ENCODE results near the gene TBCK.
A peak's percentile ranks its signal among the peaks of the same experiment; 100 is the strongest.
"Not testable (repeated sequence)": the region's sequence is repeated elsewhere in the genome, so short reads cannot be mapped to it uniquely, and the experiment has no call there.

Gene TBCK
- total RNA-seq: 46.2 to 51.1 reads per million in 2 donors

DNA sequence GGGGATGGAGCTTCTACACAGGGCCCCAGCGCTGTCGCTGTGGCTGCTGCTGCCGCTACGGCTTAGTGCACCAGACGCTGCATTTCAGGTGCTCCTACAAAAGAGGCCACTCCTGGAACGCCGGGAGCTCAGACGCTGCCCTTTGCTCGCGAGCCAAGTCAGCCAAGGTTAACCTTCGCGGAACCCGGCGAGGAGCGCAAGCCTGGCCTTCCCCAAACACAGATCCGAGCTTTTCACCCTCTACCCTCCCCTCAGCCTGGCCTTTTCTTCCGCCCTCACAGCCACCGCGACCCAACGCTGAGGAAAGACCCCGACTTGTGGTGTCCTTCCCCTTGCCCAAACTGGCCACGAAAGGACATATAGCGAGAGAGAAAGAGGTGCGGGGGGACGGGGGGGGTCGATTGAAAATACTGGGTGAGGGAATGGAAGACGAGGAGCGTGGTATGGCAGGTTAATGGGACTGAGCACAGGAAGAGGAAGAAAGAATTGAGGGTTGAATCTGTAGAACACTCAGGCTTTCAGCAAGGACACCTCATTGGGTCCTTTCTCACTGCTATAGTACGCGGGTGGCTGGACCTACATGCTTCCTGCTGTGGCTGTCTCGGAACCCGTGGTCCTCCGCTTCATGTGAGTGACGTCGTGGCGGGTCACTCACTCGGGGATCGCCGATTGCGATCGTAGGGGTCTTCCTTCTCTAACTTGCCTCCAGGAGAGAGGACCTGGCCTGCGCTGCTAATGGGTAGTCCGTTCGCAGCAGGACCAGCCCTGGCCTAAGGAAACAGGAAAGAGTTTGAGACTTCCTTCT is at the start of gene TBCK, which contains the start of gene AIMP1:
Gene TBCK (minus strand): TSS at position 242 of the 805 bp plus-strand sequence. CDS start 7,249 bp downstream, outside the sequence.
Gene AIMP1 (plus strand): TSS at position 583 of the 805 bp plus-strand sequence. CDS start 8,460 bp downstream, outside the sequence.
- peak; percentile 59 for DNase-seq

DNA sequence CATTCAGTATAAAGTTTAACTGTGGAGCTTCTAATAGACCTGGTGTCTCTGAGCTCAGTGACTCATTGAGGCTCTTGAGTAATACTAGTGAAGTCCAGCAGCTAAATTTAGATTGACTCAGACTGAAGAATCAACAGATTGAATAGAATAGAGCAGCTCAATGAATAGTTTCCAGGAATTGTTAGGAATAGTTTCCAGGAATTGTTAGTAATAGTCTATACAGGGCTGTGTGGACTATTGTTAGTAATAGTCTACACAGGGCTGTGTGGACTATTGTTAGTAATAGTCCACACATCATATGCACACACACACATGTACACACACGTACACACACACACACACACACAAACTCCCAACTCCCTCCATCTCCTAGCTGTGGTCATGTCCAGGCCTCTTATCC is 49.6 kb upstream of the TBCK start:
- DNase-seq: no peak

DNA sequence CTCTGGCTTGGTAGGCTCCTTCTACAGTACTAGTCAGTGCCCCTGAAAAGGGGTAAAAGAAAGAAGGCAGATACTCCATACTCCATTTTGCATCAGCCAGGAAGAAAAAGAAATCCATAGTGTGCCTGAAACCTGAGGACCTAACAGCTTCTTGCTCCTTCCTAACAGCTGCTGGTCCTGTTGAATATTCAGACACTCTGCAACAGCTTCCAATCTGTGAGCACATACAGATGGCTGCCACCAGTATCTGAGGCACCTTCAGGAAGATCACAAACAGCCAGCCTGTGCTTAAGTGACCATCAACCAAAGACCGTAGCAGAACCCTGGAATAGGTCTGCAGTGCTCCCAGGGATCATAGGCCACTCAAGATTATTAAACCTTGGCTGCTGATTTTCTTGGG is 48.3 kb upstream of the TBCK start:
- no peak for DNase-seq

DNA sequence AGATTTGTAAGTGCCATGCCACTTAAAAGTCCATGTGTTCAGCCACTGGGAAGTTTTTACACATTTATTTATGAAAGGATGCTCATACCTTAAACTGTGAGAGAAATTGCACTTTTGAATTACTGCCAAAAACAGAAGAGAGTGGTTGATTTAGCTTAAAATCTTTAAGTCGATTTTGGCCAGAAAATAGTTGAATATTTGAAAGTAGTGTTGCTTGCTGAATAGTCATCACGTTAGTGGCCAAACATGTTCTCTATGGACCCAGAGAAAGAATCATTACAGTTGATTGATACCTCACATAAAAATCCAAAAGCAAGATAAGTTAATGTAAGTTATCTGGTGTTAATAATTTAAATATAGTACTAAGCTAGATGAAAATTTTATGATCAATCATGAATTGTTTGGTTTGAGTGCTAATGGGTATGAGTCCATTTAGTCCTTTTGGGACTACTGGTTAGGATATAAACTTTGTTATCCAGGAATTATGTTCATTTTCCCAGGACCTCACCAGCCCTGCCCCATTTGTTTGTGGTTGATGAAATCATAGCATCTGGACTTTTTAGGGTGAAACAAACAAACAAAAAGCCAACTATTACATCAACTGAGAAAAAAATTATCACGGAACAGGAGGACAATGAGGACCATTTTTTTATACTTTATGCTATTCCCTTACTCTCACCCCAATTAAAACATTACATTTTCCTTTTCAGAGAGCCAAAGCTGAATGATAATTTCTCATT is 46.2 kb upstream of the TBCK start:
- DNase-seq: no peak

DNA sequence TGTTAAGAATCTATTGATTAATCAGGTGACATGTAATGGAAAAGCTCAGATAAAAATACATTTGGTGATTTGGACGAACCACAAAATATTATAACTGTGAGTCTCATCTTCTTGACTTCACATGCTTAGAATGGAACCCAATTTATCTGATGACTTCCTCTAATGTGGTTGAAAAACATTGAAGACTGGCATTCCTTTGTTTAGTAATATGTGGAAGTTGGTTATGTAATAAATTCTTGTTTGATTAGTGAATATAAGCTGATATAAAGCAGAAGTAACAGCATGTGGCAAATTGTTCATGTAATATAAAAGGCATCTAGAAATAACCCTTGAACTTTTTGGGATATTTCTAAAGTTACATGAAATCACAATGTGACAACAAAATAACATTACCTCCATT is 42.9 kb upstream of the TBCK start:
- no peak for DNase-seq

DNA sequence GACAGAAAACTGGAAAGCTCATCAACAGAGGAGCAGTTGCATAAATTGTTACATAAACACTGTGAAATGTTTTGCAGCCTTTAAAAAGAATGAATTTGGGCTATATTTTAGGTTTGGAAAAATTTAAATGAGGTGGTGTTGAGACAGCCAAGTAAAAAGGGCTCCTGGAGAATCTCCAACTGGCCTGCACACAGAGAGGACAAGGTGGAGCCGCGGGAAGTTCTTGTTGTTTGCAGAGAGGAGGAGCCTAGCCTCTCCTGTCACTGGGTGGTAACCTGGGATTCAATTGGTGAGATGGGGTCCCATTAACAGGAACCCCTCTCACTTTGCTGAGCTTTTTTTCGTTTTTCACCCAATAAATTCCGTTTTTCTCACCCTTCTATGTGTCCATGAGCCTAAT is 39.2 kb upstream of the TBCK start:
- DNase-seq: no peak

DNA sequence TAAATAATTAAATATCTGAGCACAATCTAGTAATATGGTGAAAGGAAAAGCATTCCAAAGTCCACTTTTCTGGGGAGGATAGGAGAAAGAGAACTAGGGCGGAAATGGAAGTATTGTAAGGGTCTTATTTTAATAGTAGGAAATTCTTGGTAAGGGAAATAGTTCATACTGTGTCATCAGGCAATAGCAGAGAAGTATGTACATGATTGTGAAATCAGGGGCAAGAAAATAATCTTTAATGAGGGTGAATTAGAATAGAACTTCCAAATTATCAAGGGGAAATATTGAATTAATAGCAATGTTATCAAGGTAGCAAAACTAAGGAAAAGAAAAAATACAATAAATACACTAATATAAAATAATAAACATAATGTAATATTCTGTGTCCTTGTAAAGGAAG is 37.8 kb upstream of the TBCK start:
- DNase-seq: no peak

DNA sequence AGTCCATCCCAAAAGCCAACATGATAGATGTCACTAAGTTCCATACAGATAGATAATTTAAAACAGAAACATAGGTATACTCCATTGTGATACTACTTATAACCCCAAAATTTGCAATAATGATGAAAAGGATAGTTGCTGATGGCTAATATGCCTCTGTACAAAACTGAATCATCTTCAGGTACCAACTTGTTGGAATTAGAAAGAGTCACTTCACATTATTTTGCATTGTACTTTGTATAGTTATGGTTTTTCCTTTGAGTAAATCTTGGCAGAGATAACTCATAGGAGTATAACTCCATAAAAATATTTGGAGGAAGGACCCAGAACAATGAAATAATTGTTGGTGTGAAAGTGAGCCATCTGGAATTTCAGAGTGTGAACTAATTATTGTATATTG is 35.0 kb upstream of the TBCK start:
- DNase-seq: no peak

DNA sequence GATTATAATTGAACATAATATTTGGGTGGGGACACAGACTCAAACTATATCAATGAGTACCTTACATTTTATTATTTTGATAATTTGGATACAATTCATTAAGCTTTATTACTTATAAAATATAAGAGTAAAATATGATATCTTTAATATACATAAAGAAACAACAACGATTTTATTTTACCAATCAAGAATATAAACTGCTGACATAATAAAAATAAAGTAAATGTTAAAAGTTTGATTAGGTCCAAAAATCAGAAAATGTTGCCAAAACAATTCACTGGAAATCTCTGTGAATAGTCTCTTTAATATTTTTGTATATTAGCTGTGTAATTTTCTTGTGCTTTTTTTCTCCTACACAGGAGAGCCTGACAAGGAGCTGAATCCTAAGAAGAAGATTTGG is 31.2 kb upstream of the TBCK start:
- DNase-seq: no peak

DNA sequence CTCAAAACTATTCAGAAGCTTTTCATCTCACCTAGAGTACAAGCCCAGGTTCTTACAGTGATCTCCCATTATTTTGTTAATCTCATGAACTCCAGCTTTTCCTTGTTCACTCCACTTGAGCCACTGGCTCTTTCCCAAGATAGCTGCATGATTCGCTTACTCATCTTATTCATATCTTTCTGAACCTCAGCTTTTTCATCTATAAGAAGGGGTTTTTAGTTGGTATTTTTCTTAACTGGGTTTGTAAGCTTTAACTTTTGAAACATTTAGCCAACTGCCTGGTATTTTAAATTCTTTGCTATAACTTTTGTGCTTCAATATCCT is 28.6 kb upstream of the TBCK start:
- DNase-seq: no peak

DNA sequence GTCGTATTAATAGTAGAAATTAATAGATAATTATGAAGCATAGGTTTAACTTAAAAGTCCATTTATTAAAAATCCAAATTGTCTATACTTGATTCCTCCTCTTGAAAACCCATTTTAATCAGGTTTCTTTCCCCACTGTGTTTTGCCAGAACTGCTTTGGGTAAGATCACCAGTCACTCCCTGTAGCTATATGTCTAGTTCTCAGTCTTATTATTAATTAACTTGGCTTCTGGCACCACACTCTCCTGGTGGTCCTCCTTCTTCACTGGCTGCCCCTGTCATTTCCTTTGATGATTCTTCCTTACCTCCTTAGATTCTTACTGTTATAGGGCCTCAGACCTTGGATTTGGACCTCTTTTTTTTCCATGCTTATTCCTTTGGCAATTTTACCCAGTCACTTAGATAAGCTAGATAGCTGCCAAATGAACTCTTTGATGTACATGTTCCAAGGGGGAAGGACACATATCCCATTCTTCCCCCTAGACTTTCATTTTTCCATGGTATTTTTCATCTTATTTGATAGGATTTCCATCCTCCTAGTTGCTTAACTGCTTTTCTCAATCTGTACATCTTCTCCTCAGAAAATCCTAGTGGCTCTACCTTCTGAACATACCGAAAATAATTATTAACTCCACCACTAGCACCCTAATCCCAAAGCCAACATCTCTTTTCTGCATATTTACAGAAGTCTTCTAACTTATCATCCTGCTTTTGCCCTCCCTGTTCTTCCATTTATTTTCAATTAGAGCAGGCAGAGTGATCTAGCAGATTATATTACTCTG is 28.0 kb upstream of the TBCK start:
- no peak for DNase-seq

DNA sequence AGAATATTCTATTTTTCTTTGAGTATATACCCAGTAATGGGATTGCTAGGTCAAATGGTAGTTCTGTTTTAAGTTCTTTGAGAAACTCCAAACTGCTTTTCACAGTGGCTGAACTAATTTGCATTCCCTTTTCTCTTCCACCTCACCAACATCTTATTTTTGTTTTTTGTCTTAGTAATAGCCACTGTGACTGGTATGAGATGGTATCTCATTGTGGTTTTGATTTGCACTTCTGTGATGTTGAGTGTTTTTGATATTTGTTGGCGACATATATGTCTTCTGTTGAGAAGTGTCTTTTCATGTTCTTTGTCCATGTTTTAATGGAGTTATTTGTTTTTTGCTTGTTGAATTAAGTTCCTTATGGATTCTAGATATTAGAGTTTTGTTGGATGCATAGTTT is 24.8 kb upstream of the TBCK start:
- no peak for DNase-seq

DNA sequence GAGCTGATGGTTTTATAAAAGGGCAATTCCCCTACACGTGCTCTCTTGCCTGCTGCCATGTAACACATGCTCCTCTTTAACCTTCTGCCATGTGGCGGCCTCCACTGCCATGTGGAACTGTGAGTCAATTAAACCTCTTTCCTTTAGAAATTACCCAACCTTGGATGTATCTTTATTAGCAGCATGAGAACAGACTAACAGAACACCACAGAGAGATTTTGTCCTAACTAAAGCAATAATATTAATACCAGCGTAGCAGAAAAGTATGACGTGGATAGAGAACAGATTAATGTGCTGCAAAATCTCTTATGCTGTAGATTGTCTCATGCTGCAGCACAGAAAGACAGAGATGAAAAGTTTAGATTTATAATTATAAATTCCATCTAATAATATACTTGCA is 23.4 kb upstream of the TBCK start:
- DNase-seq: no peak

DNA sequence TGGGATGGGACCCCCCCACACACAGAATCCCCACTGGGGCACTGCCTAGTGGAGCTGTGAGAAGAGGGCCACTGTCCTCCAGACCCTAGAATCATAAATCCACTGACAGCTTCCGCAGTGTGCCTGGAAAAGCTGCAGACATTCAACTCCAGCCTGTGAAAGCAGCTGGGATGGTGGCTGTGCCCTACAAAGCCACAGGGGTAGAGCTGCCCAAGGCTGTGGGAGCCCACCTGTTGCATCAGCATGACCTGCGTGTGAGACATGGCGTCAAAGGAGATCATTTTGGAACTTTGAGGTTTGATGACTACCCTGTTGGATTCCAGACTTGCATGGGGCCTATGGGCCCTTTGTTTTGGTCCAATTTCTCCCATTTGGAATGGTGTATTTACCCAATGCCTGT is 22.7 kb upstream of the TBCK start:
- no peak for DNase-seq

DNA sequence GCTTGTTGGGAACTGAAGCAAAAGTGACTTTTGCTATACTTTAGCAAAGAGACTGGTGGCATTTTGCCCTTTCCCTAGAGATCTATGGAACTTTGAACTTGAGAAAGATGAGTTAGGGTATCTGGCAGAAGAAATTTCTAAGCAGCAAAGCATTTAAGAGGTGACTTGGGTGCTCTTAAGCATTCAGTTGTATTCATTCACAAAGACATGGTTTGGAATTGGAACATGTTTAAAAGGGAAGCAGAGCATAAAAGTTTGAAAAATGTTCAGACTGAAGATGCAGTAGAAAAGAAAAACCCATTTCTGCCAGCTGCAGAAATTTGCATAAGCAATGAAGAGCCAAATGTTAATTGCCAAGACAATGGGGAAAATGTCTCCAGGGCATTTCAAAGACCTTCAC is 21.9 kb upstream of the TBCK start:
- no peak for DNase-seq

DNA sequence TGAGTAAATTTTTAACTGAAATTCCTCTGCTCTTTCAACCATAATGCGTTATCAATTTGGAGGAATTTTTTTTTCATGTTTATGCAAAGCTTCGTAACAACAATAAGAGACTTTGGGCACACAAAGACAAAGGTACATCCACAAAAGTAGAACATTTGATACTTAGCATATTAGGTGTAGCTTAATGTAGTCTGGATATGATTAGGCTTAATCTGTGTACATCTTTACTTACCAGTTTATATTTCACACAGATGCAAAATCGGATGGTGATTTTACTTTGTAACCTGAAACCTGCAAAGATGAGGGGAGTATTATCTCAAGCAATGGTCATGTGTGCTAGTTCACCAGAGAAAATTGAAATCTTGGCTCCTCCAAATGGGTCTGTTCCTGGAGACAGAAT is 20.6 kb upstream of the TBCK start:
- DNase-seq: no peak

DNA sequence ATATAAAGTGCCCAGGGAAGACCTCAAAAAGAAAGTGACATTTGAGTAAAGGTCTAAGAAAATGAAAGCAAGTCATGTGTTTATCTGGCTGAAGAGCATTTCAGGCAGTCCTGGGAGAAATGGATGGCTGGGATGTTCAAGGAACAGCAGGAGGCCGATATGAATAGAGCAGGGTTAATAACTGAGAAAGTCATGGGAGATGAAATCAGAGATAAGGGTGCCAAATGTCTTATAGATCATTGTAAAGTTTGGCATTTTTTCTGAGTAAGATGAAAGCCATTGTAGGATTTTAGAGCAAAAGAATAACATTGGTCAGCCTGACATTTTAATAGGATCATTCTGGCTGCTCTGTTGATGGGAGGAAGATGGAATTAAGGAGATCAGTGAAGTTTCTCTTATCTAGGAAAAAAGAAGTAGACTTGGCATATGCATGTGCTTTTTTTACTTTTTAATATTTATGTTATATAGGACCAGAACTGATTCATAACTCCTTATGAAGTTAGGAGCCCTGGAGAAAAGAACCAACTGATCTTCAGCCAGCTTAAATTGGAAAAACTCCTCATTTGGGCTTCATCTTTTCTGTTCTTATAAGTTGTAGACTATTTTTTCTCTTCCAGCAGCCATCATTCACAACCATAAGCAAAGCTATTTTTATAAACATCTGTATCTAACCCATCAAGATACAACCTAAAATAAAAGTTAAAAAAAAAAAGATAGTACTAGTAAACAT is 18.9 kb upstream of the TBCK start:
- no peak for DNase-seq

DNA sequence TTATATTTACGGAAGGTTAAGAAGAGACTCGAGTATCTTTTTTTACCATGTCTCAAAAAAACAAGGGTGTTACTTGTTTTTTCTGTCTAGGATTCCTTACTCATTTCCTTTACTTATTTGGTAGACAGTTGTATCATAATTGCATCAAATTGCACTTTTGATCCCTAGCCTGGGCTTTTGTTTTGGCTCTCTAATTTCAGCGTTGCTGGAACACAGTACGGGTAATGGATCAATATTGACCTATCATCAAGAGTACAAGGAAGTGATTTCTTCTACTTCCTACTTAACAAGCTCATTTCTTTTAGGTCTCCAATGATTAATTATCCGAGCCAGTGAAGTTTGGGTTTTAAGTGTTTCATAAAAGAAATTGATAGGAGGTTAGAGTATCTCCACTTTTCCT is 17.2 kb upstream of the TBCK start:
- DNase-seq: no peak

DNA sequence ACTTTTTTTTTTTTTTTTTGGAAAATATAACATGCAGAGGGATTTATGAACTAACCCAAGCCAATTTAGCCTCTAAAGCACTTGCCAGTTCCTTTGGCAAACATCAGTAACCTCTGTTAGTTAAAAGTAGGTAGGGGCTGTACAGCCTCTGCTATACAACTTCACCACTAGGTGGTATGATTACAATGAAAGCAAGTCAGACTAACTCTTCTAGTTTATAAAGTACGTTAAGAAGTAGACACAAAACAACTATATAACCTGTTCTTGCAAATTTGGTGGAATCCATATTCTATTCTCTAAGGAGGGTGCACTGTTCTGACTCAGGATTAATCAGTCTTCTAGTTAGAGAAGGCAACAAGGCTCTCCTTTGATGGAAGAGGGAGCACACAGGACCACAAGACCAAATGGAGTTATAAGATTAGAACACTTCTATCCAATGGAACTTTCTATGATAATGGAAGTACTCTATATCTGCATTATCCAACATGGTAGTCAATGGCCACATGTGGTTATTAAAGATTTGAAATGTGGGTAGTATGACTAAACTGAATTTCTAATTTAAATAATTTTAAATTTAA is 13.1 kb upstream of the TBCK start:
- DNase-seq: no peak

DNA sequence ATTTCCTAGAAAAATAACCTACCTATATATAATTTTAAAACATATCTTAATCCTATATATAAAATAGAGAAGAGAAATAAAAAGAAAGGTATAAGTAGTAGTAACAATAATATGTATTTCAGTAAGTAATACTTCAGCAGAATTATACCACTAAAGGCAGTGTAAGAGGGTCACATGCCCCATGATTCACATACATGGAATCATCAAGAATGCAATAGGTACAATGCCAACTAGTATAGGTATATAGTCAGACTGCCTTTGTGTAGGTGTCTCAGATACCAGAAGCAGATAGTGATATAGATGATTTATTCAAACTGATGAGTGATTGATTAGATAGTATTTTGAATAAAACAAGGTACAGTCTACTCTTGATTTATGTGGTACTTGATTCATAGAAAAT is 9.8 kb upstream of the TBCK start:
- DNase-seq: no peak

DNA sequence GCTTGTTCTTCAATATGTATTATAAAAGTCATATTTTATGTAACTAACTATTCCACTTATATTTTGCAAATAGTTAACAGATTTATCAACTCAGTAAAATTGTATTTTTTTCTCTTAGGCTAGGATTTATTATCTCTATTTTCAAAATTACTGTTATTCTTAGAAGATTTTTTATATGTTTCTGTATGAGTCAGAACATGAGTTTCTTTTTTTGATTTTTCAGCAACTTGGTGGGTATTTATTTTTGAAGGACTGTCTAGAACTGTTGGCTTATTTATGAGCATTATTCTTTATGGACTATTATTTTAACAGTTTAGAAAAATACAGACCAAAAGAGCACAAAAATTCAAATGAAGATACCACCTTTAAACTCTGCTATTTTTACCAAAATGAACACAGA is 7.1 kb upstream of the TBCK start:
- DNase-seq: no peak

DNA sequence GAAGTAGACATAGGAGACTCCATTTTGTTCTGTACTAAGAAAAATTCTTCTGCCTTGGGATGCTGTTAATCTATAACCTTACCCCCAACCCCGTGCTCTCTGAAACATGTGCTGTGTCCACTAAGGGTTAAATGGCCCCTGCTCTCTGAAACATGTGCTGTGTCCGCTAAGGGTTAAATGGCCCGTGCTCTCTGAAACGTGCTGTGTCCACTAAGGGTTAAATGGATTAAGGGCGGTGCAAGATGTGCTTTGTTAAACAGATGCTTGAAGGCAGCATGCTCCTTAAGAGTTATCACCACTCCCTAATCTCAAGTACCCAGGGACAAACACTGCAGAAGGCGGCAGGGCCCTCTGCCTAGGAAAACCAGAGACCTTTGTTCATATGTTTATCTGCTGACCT is 5.8 kb upstream of the TBCK start:
- not testable (repeated sequence) for DNase-seq

DNA sequence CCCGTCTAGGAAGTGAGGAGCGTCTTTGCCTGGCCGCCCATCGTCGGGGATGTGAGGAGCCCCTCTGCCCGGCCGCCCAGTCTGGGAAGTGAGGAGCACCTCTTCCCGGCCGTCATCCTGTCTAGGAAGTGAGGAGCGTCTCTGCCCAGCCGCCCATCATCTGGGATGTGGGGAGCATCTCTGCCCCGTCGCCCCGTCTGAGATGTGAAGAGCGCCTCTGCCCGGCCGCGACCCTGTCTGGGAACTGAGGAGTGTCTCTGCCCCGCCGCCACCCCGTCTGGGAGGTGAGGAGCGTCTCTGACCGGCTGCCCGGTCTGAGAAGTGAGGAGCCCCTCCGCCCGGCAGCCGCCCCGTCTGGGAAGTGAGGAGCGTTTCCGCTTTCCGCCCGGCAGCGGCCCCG is 5.2 kb upstream of the TBCK start:
- not testable (repeated sequence) for DNase-seq

Measured in activated gamma-delta T cell (primary cell).